CD14-positive monocyte (primary cell): Measurements from ENCODE around the gene TBC1D25. TPM values are rescaled to one million over a fixed set of nuclear protein-coding genes. Genes with fewer than 3 reads are reported as not detected.

Experiments used
- DNase-seq, 3 donors: peaks; one replicate each; pipeline ENCODE4 v3.0.0-alpha.2; 2011 to 2022
- H2AFZ ChIP-seq: 2 replicates; pipeline ENCODE4 v1.6.0; 2012; ENCODE audit warnings: mild to moderate bottlenecking, low read depth, low read length, inconsistent platforms; ENCODE audit not compliant: insufficient read depth, poor library complexity, severe bottlenecking
- H3K27ac ChIP-seq, 2 donors: 1 replicate in 1 of 2; 2 replicates in 1 of 2; pipeline ENCODE4 v1.5.1; 2012 to 2013; ENCODE audit warnings: low read length in 2 of 2, control low read depth in 1 of 2, inconsistent platforms in 1 of 2, low read depth in 1 of 2, mild to moderate bottlenecking in 1 of 2
- H3K27me3 ChIP-seq, 2 donors: one replicate each; pipeline versions ENCODE4 v1.6.0 to v1.6.1; 2011 to 2013; ENCODE audit warnings: low read length in 2 of 2; ENCODE audit not compliant: control insufficient read depth in 2 of 2, insufficient read depth in 2 of 2
- H3K36me3 ChIP-seq, 2 donors: replicated peaks in 1 of 2; 1 replicate in 1 of 2; 2 replicates in 1 of 2; pipeline versions ENCODE4 v1.5.1 to v1.6.1; 2012 to 2013; ENCODE audit warnings: low read length in 2 of 2, control low read depth in 1 of 2, inconsistent platforms in 1 of 2, mild to moderate bottlenecking in 1 of 2; ENCODE audit not compliant: insufficient read depth in 2 of 2, control insufficient read depth in 1 of 2
- H3K4me1 ChIP-seq, 2 donors: 1 replicate in 1 of 2; 2 replicates in 1 of 2; pipeline versions ENCODE4 v1.5.1 to v1.6.1; 2012 to 2013; ENCODE audit warnings: low read length in 2 of 2, control low read depth in 1 of 2, inconsistent platforms in 1 of 2, mild to moderate bottlenecking in 1 of 2, moderate library complexity in 1 of 2; ENCODE audit not compliant: insufficient read depth in 2 of 2, control insufficient read depth in 1 of 2
- H3K4me2 ChIP-seq: replicated peaks from 2 replicates; pipeline ENCODE3; 2012; ENCODE audit warnings: low read length, moderate library complexity, mild to moderate bottlenecking; ENCODE audit not compliant: poor library complexity, severe bottlenecking; ENCODE audit errors: extremely low read depth
- H3K4me3 ChIP-seq, 3 experiments: fragments of 200-600 bp in 1 of 3; sonication (generic) in 1 of 3; replicated peaks in 1 of 3; 1 replicate in 2 of 3; 2 replicates in 1 of 3; pipeline ENCODE4 v1.5.1; 2011 to 2013; ENCODE audit warnings: low read length in 3 of 3, mild to moderate bottlenecking in 3 of 3, control low read depth in 2 of 3, low read depth in 2 of 3, inconsistent platforms in 1 of 3, moderate library complexity in 1 of 3
- H3K79me2 ChIP-seq: 2 replicates; pipeline ENCODE4 v1.6.0; 2012; ENCODE audit warnings: mild to moderate bottlenecking, control low read depth, inconsistent platforms, low read length, moderate library complexity; ENCODE audit not compliant: insufficient read depth
- H3K9ac ChIP-seq: 2 replicates; pipeline ENCODE4 v1.6.0; 2017; ENCODE audit warnings: low read length, mild to moderate bottlenecking; ENCODE audit not compliant: insufficient read depth, poor library complexity, severe bottlenecking
- H3K9me3 ChIP-seq, 2 donors: replicated peaks in 1 of 2; 1 replicate in 1 of 2; 2 replicates in 1 of 2; pipeline versions ENCODE4 v1.5.1 to v1.6.1; 2012 to 2013; ENCODE audit warnings: low read length in 2 of 2, control low read depth in 1 of 2; ENCODE audit not compliant: control insufficient read depth in 1 of 2, insufficient read depth in 1 of 2
- H4K20me1 ChIP-seq: 2 replicates; pipeline ENCODE4 v1.6.0; 2012; ENCODE audit warnings: mild to moderate bottlenecking, low read length, control low read depth, moderate library complexity; ENCODE audit not compliant: insufficient read depth
- H3K27ac Mint-ChIP-seq, 7 donors: one replicate each; pipeline ENCODE4 v1.8.0; 2020; ENCODE audit warnings: mild to moderate bottlenecking in 7 of 7, mixed read lengths in 7 of 7, moderate library complexity in 6 of 7, inconsistent platforms in 2 of 7
- H3K27me3 Mint-ChIP-seq, 3 donors: one replicate each; pipeline ENCODE4 v1.8.0; 2021 to 2022; ENCODE audit warnings: low read depth in 3 of 3, mild to moderate bottlenecking in 3 of 3, mixed read lengths in 3 of 3, moderate library complexity in 3 of 3, inconsistent platforms in 1 of 3
- H3K36me3 Mint-ChIP-seq, 2 donors: one replicate each; pipeline ENCODE4 v1.8.0; 2020; ENCODE audit warnings: mixed read lengths in 2 of 2, inconsistent platforms in 1 of 2, mild to moderate bottlenecking in 1 of 2
- H3K4me1 Mint-ChIP-seq: one replicate; pipeline ENCODE4 v1.8.0; 2020; ENCODE audit warnings: mild to moderate bottlenecking, mixed read lengths
- H3K4me3 Mint-ChIP-seq, 2 donors: one replicate each; pipeline ENCODE4 v1.8.0; 2020; ENCODE audit warnings: mild to moderate bottlenecking in 2 of 2, mixed read lengths in 2 of 2, moderate library complexity in 1 of 2
- H3K9me3 Mint-ChIP-seq, 7 donors: one replicate each; pipeline ENCODE4 v1.8.0; 2020 to 2022; ENCODE audit warnings: mixed read lengths in 7 of 7, mild to moderate bottlenecking in 6 of 7, moderate library complexity in 6 of 7, inconsistent platforms in 2 of 7
- CTCF ChIP-seq: fragments of 200-600 bp; IDR thresholded peaks from one replicate; pipeline ENCODE4 v1.8.0; 2022; ENCODE audit warnings: antibody characterized with exemption, mild to moderate bottlenecking
- WGBS: methylation state at CpG from one replicate; pipeline ENCODE4 v1.1.5; 2013; ENCODE audit warnings: missing lambda C conversion rate; ENCODE audit not compliant: insufficient coverage; 5-methylcytosine and 5-hydroxymethylcytosine counted together
- intact Hi-C, 2 donors: fragments of 100-400 bp; cut with micrococcal nuclease; formaldehyde crosslinking; loops; one replicate each; pipeline versions ENCODE4 v1.15.0 to v1.15.1; 2023
- polyA plus RNA-seq, 3 donors: library from polyadenylated mRNA; depleted of rRNA in 1 of 3; unstranded in 2 of 3; stranded (reverse) in 1 of 3; fragments of 300-500 nt in 2 of 3; fragments of >200 nt in 1 of 3; fragmentation: Illumina TruSeq in 2 of 3; gene quantifications; 1 replicate in 2 of 3; 2 replicates in 1 of 3; pipeline ENCODE4 v1.2.3, GENCODE V29; 2012 to 2021

The TBC1D25 gene
- polyA plus RNA-seq, 3 donors: 5.7 to 16.9 (median 6.6) TPM

GRCh38 chrX:48509245-48509590 lies 30.3 kb upstream of the TBC1D25 start:
- no peak for TF ChIP-seq CTCF
- DNase-seq: no peak
- intact Hi-C loops: loop anchor here in 1 of 2 donors (2.0 kb wide), 1 partner anchor 32 kb away; the partner anchor contains the start of gene FTSJ1

DNA sequence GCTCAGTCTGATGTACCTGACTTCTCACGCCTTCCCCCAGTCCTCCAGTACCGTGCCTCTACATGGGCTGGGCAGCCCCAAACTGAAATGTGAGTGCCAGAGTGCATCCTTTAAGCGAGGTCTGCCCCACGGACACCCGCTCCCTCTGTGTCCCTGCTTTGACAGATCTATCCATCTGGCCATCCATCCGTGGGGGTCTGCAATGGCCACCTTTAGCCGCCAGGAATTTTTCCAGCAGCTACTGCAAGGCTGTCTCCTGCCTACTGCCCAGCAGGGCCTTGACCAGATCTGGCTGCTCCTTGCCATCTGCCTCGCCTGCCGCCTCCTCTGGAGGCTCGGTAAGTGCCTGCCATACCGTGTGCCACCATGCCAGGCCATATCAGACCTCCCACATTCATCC lies 29.9 kb upstream of the TBC1D25 start:
- Histone ChIP-seq H2AFZ (peak overlapping the region; percentile 95), H3K36me3 (no peaks in the 10 kb centered on the region), H3K27ac (no peak overlapping the region), H3K4me2 (peak overlapping the region; percentile 89), H3K4me1 (peaks cover 11 to 12% of the 10 kb centered on the region in 2 donors), H4K20me1 (no peaks in the 10 kb centered on the region), H3K79me2 (no peaks in the 10 kb centered on the region), H3K4me3 (peak overlapping the region in 1 of 3 experiments; percentile 72), H3K9me3 (no peaks in the 10 kb centered on the region), H3K9ac (peak overlapping the region; percentile 71), H3K27me3 (no peaks in the 10 kb centered on the region)
- DNase-seq: no peak
- Mint-ChIP-seq H3K27me3 (peaks cover 0 to 5% (median 0%) of the 10 kb centered on the region in 3 donors), H3K9me3 (peaks cover 0 to 9% (median 1%) of the 10 kb centered on the region in 7 donors), H3K4me1 (peaks cover 11% of the 10 kb centered on the region), H3K4me3 (peak overlapping the region; percentile 87 to 88), H3K27ac (peak overlapping the region in 4 of 7 donors; percentile 53 to 75 (median 64)), H3K36me3 (peaks cover 3 to 9% of the 10 kb centered on the region in 2 donors)
- WGBS: 79% methylated on average over 11 of the region's 11 CpGs
- intact Hi-C loops: loop anchor here in 1 of 2 donors (2.0 kb wide), 1 partner anchor 33 kb away; the partner anchor contains the start of gene FTSJ1
- no peak for TF ChIP-seq CTCF

More at GRCh38 chrX:48509245-48509590, 30.3 kb upstream of the TBC1D25 start:
- Mint-ChIP-seq H3K27ac (peak overlapping the region in 6 of 7 donors; percentile 23 to 75 (median 48)), H3K36me3 (peaks cover 0 to 6% of the 10 kb centered on the region in 2 donors), H3K4me3 (peak overlapping the region; percentile 87 to 88), H3K4me1 (peaks cover 11% of the 10 kb centered on the region), H3K27me3 (peaks cover 0 to 8% (median 1%) of the 10 kb centered on the region in 3 donors), H3K9me3 (peaks cover 0 to 9% (median 1%) of the 10 kb centered on the region in 7 donors)
- WGBS: 12% methylated on average over 6 of the region's 16 CpGs
- H3K27ac ChIP-seq: peak overlapping the region in 1 of 2 donors; percentile 68
- peak overlapping the region; percentile 71 for H3K9ac ChIP-seq
- H3K36me3 ChIP-seq: no peaks in the 10 kb centered on the region
- no peaks in the 10 kb centered on the region for H3K27me3 ChIP-seq
- H3K4me2 ChIP-seq: peak overlapping the region; percentile 89
- H3K9me3 ChIP-seq: no peaks in the 10 kb centered on the region
- H3K79me2 ChIP-seq: no peaks in the 10 kb centered on the region
- peak overlapping the region; percentile 68 to 76 (median 72) for H3K4me3 ChIP-seq
- H4K20me1 ChIP-seq: no peaks in the 10 kb centered on the region
- peak overlapping the region; percentile 95 for H2AFZ ChIP-seq
- peaks cover 11 to 12% of the 10 kb centered on the region in 2 donors for H3K4me1 ChIP-seq
